PC-3 (cell line): ENCODE measurements around the gene TRAFD1. TPM values are rescaled to one million over a fixed set of nuclear protein-coding genes. Genes with fewer than 3 reads are reported as not detected.

Source experiments
- ATAC-seq: fragments of 200-7000 bp; cut with Tn5 transposase; 2 replicates; pipeline ENCODE4 v1.9.1; 2020; ENCODE audit warnings: mild to moderate bottlenecking, moderate library complexity
- BruUV-seq: library from RNA; stranded (reverse); fragments of 400-500 nt; replicated peaks from 2 replicates; lab custom pipeline; 2021; lab: Mats Ljungman, UMichigan
- CTCF ChIA-PET: fragments of 300-600 bp; sonication (Branson Sonifier 250); formaldehyde crosslinking; loops from one replicate; lab custom pipeline; 2022; ENCODE audit warnings: antibody characterized with exemption; lab: Charles Lee
- POLR2A ChIA-PET: fragments of 300-600 bp; sonication (Branson Sonifier 250); formaldehyde crosslinking; loops from one replicate; lab custom pipeline; 2022; ENCODE audit warnings: antibody characterized with exemption; ENCODE audit not compliant: unreplicated experiment; lab: Charles Lee
- DNase-seq: peaks from one replicate; pipeline ENCODE4 v3.0.0-alpha.2; 2015
- H2AFZ ChIP-seq: fragments of 300-600 bp; sonication (generic); 2 replicates; pipeline ENCODE4 v1.6.0; 2016; ENCODE audit warnings: antibody characterized with exemption, low read length
- H3F3A ChIP-seq: fragments of 300-600 bp; sonication (generic); one replicate; pipeline ENCODE4 v1.6.0; 2017; ENCODE audit warnings: antibody characterized with exemption, low read length, control low read depth, mild to moderate bottlenecking; ENCODE audit not compliant: unreplicated experiment
- H3K27ac ChIP-seq: fragments of 300-600 bp; sonication (generic); 2 replicates; pipeline ENCODE4 v1.5.1; 2016; ENCODE audit warnings: mild to moderate bottlenecking, low read length
- H3K27me3 ChIP-seq: fragments of 300-600 bp; sonication (generic); 2 replicates; pipeline ENCODE4 v1.6.1; 2016; ENCODE audit warnings: low read length, mixed read lengths
- H3K36me3 ChIP-seq: fragments of 300-600 bp; sonication (generic); 2 replicates; pipeline ENCODE4 v1.6.1; 2016; ENCODE audit warnings: low read depth, mixed run types, low read length, mixed read lengths
- H3K4me1 ChIP-seq: fragments of 300-600 bp; sonication (generic); 2 replicates; pipeline ENCODE4 v1.5.1; 2016; ENCODE audit warnings: low read length; ENCODE audit not compliant: insufficient read depth
- H3K4me2 ChIP-seq: fragments of 300-600 bp; sonication (generic); 2 replicates; pipeline ENCODE4 v1.6.0; 2016; ENCODE audit warnings: low read length
- H3K4me3 ChIP-seq: fragments of 300-600 bp; sonication (generic); 2 replicates; pipeline ENCODE4 v1.5.1; 2016; ENCODE audit warnings: mild to moderate bottlenecking, low read length, mixed read lengths
- H3K79me2 ChIP-seq: fragments of 300-600 bp; sonication (generic); 2 replicates; pipeline ENCODE4 v1.6.1; 2017; ENCODE audit warnings: low read length, mixed read lengths
- H3K9ac ChIP-seq: fragments of 300-600 bp; sonication (generic); 2 replicates; pipeline ENCODE4 v1.6.0; 2016; ENCODE audit warnings: mild to moderate bottlenecking, low read length
- H3K9me2 ChIP-seq: fragments of 300-600 bp; sonication (generic); replicated peaks from 2 replicates; pipeline ENCODE4 v1.6.1; 2016; ENCODE audit warnings: mixed run types, low read length, mixed read lengths
- H3K9me3 ChIP-seq: fragments of 300-600 bp; sonication (generic); 2 replicates; pipeline ENCODE4 v1.6.1; 2016; ENCODE audit warnings: low read length, mixed read lengths
- H4K20me1 ChIP-seq: fragments of 300-600 bp; sonication (generic); 2 replicates; pipeline ENCODE4 v1.6.1; 2016; ENCODE audit warnings: low read length, mixed read lengths
- EZH2 ChIP-seq: fragments of 300-600 bp; sonication (generic); IDR thresholded peaks from one replicate; pipeline ENCODE4 v1.6.1; 2017; ENCODE audit warnings: antibody characterized with exemption, mild to moderate bottlenecking, low read length; ENCODE audit not compliant: unreplicated experiment
- EZH2phosphoT487 ChIP-seq: fragments of 300-600 bp; sonication (generic); IDR thresholded peaks from 2 replicates; pipeline ENCODE4 v1.6.1; 2018; ENCODE audit warnings: mild to moderate bottlenecking, antibody characterized with exemption, low read length, borderline replicate concordance
- intact Hi-C: fragments of 100-400 bp; cut with micrococcal nuclease; formaldehyde crosslinking; loops from 2 replicates; pipeline ENCODE4 v1.9.0; 2023
- total RNA-seq: library from RNA; depleted of rRNA; stranded (reverse); fragments of >200 nt; gene quantifications from 2 replicates; pipeline ENCODE4 v1.2.3, GENCODE V29; 2014
- TF ChIP-seq, protein P1 (sequence below): fragments of 300-600 bp; sonication (generic); conservative IDR thresholded peaks from 2 replicates; pipeline ENCODE4 v1.5.1; 2017; ENCODE audit warnings: antibody characterized with exemption, low read depth, mild to moderate bottlenecking, low read length

Gene TRAFD1
- total RNA-seq, 1 experiment from 2014 or later, result 34.1 TPM

DNA sequence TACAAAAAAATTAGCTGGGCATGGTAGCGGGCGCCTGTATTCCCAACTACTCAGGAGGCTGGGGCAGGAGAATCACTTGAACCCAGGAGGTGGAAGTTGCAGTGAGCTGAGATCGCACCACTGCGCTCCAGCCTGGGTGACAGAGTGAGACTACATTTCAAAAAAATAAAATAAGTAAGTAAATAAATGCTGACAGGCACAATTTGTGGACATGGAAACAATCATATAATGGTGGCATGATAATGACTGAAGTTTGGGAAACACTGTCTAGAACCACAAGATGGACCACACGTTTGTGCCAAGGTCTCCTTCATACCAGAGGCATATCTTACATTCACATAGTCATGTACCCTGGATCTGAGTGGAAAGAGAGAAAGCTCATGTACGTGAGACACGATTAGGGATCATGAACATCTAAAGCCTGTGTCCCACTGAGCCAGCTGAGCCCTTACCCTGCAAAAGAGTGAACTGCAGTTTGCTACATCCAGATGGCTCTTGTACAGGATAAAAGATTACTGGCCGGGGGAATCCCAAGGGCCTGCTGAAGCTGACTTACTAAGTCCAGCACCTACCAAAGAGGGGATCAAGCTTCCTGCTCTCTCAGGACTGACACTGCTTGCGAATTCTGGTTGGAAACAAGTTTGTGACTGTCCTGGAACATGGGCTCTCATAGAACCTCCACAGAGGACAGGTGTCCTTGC lies 62.9 kb downstream of the TRAFD1 start:
- Histone ChIP-seq H3K27ac (no peak overlapping the region), H3K4me2 (no peak overlapping the region), H2AFZ (no peak overlapping the region), H3F3A (no peaks in the 10 kb centered on the region), H3K36me3 (peaks cover 15% of the 10 kb centered on the region; the same call in 1 of the 2 replicates), H3K9me2 (no peaks in the 10 kb centered on the region), H3K27me3 (no peaks in the 10 kb centered on the region), H3K79me2 (no peaks in the 10 kb centered on the region), H4K20me1 (no peaks in the 10 kb centered on the region), H3K9ac (no peak overlapping the region), H3K4me1 (no peaks in the 10 kb centered on the region), H3K4me3 (no peak overlapping the region), H3K9me3 (no peaks in the 10 kb centered on the region)
- DNase-seq, result no peak
- ATAC-seq, result no peak
- no TSS peak for BruUV-seq
- TF ChIP-seq EZH2 (no peak), EZH2phosphoT487 (no peak)
- TF ChIP-seq, protein P1, sequence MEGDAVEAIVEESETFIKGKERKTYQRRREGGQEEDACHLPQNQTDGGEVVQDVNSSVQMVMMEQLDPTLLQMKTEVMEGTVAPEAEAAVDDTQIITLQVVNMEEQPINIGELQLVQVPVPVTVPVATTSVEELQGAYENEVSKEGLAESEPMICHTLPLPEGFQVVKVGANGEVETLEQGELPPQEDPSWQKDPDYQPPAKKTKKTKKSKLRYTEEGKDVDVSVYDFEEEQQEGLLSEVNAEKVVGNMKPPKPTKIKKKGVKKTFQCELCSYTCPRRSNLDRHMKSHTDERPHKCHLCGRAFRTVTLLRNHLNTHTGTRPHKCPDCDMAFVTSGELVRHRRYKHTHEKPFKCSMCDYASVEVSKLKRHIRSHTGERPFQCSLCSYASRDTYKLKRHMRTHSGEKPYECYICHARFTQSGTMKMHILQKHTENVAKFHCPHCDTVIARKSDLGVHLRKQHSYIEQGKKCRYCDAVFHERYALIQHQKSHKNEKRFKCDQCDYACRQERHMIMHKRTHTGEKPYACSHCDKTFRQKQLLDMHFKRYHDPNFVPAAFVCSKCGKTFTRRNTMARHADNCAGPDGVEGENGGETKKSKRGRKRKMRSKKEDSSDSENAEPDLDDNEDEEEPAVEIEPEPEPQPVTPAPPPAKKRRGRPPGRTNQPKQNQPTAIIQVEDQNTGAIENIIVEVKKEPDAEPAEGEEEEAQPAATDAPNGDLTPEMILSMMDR, result no peak
- ChIA-PET CTCF (no interaction called here), POLR2A (no interaction called here)
- intact Hi-C loops, result no loop called here

DNA sequence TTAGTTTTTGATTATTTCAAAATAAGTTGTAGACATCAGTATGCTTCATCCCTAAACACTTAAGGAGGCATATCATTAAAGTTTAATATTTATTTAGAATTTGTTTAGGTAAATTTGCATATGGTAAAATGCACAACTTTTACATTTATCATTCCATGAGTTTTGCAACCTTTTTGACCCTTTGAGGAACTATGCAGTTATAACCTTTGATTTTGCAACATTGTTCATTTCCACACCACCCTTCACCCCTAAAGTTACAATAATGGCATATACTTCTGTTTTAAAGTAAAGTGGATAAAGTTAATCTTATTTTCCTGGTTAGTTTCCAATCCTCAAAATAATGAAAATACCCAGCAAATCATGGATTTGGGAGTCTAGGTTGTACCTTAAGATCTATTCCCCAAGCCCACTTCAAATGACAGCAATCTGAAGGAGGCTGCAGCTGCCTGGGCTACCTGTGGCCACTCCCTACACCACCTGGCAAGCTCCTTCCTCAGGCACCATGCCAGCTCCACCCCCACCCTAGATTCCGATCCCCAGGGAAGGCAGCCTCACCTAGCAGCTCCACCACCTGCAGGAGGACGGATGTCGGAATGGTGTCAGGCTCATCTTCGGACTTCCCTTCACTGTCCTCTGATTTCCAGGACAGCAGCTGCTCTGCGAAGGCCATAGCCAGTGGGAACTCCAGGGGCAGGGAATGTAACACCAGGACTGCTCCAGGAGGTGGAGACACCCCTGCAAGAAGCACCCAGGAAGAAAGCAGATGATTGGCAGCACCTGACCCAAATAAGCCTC lies 65.1 kb downstream of the TRAFD1 start:
- peaks cover 7% of the 10 kb centered on the region; the same call in 1 of the 2 replicates for H3K36me3 ChIP-seq
- BruUV-seq, result no TSS peak
- H3K9ac ChIP-seq, result no peak overlapping the region
- H3K9me2 ChIP-seq, result no peaks in the 10 kb centered on the region
- no peaks in the 10 kb centered on the region for H3K27me3 ChIP-seq
- ATAC-seq (peak; percentile 22), DNase-seq (peak; percentile 34)
- CTCF ChIA-PET, result interaction anchor here (0.6 kb wide), 1 partner anchor 246 kb away, joined by 11 read pairs; no protein-coding TSS in a partner anchor
- H3K4me1 ChIP-seq, result no peaks in the 10 kb centered on the region
- H3K27ac ChIP-seq, result no peak overlapping the region
- intact Hi-C loops, result no loop called here
- H3F3A ChIP-seq, result no peaks in the 10 kb centered on the region
- no peaks in the 10 kb centered on the region for H4K20me1 ChIP-seq
- POLR2A ChIA-PET, result no interaction called here
- TF ChIP-seq EZH2 (no peak), EZH2phosphoT487 (no peak)
- TF ChIP-seq, protein P1, result peak; percentile 34; the same call in 1 of the 2 replicates
- no peak overlapping the region for H2AFZ ChIP-seq
- no peak overlapping the region for H3K4me3 ChIP-seq
- no peaks in the 10 kb centered on the region for H3K9me3 ChIP-seq
- no peaks in the 10 kb centered on the region for H3K79me2 ChIP-seq
- no peak overlapping the region for H3K4me2 ChIP-seq
